HG02571 (cell line): Measurements from ENCODE around the gene HEG1.

ENCODE experiments used
- ATAC-seq: cut with Tn5 transposase; IDR thresholded peaks from one replicate; pipeline ENCODE4 v1.9.1; 2021; ENCODE audit warnings: mild to moderate bottlenecking, moderate library complexity; ENCODE audit not compliant: unreplicated experiment

The HEG1 gene

GRCh38 chr3:124923833-124924232 lies 132.0 kb downstream of the HEG1 start:
- ATAC-seq = no peak

GRCh38 chr3:124920718-124921117 lies 135.1 kb downstream of the HEG1 start:
- ATAC-seq = no peak

GRCh38 chr3:124919756-124920155 lies 136.0 kb downstream of the HEG1 start:
- no peak for ATAC-seq

GRCh38 chr3:124918524-124918923 lies 137.3 kb downstream of the HEG1 start:
- no peak for ATAC-seq

- no peak for ATAC-seq
These were observed 138.9 kb downstream of the HEG1 start for GRCh38 chr3:124916837-124917409.
